Activated CD4-positive, CD25-positive, alpha-beta regulatory T cell treated with anti-CD3 and anti-CD28 coated beads, Interleukin-2, amount 50 U/mL, for 16 hours (primary cell): ENCODE measurements around the gene CORIN.

ENCODE experiments used
- DNase-seq: peaks from one replicate; pipeline ENCODE4 v3.0.0-alpha.2; 2020; ENCODE audit warnings: low read depth, low spot score

CORIN gene

DNA sequence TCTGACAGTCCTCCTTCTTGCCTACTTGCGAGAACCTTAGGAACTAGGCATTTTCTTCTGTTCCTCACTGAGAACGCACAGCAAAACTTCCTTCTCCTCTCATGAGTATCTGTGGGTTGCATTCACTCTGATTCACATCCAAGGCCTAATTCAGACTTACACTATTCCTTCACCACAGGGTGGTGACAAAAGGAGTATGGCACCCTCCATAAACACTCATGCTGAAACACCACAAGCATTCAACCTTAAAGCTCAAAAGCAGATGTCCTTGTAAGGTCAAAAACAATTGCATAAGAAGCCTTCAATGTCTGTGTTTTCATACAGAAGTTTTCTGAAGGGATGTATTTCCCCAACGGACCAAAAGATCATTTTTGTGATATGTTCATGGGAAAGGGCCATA, 147.3 kb downstream of the CORIN start:
- DNase-seq, result no peak

DNA sequence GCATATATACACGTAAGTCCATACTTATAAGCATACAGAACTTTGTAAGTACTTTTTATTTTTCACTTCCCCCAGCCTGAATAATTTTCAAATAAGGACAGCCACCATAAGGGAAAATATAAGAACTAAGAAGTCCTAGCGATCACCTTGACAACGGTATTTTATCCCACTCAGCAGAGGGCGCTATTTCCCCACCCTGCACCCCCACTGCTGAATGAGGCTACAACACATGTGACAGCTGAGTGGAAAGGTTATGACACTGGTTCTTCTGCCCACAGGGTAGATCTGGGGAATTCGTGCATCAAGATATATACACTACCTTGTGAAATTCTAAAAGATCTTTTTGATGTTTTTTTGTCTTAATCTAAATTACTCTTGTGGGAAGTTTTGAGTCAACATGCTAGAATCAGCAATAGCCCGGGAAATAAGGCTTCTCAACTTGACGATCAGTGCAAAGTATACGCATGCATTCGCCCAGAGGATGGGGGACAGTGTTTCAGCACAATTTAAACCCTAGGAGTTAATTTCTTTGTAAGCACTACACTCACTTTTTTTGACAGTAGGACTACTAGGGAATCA, 151.5 kb downstream of the CORIN start:
- peak; percentile 24 for DNase-seq

DNA sequence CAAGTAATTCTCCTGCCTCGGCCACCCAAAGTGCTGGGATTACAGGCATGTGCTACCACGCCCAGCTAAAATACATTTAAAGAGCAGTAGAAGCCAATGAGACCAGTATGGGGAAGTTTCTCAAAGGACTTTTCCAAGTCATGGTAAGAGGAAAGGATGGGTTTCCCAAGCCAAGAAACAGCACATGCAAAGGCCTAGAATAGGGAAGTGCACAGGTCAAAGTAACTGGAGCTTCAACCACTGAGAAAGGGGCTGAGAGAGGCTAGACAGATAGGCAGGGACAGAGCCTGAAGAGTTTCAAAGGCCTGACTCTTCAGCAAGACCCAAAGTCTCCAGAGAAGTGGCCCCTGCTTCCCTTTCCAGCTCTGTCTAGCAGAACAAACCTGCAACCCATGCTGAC, 162.1 kb downstream of the CORIN start:
- DNase-seq, result no peak

DNA sequence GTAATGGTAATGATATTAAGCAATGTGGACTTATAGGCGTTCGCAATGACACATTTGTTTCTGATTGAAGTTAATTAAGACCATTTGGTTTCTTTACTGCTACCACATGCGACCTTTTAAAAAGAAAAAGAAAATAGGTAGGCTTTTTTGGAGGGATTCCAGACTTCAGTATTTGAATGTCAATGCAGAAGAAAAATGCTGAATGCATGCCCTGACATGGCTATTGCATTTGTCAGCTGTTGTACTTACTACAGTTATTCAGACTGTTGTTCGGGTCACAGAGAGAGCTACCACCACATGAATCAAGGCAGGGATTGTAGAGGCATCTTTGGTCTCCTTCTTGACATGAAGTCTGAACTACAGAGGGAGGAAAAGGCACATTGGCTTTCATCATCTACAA, 163.7 kb downstream of the CORIN start:
- no peak for DNase-seq

DNA sequence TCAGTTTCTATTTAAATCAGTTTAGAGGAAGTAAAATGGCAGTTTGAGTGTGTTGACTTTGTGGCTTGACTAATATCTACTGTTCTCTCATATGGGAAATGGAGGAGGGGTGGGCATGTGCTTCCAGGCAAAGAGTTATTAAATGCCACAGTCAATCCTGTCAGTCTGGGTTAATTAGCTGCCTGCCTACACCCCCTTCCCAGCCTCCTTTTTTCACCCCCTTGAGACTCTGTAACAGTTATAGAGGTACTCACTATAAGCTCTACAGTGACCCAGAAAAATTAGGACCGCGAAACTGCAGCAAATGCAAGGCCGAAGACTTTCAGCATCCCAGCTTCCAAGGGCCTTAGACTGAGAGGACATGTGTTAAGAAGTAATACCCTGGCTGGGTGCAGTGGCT, 165.2 kb downstream of the CORIN start:
- no peak for DNase-seq

DNA sequence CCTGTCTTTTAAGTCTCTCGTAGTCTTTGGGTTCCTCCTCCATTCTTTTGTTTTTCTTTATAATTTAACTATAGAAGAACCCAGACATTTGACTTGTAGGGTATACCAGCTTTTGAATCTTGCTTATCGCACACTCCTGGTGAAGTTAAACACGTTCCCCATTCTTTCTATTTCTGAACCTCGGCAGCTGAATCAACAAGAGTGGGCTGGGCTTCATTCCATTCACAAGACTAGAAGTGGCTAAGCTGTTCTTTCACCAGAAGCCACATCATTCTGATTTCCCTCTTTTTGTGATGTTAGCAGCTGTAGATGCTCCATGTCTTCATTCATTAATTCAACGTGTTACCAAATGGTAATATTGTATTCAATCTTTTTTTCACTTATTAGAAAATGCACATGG, 167.9 kb downstream of the CORIN start:
- DNase-seq, result no peak

DNA sequence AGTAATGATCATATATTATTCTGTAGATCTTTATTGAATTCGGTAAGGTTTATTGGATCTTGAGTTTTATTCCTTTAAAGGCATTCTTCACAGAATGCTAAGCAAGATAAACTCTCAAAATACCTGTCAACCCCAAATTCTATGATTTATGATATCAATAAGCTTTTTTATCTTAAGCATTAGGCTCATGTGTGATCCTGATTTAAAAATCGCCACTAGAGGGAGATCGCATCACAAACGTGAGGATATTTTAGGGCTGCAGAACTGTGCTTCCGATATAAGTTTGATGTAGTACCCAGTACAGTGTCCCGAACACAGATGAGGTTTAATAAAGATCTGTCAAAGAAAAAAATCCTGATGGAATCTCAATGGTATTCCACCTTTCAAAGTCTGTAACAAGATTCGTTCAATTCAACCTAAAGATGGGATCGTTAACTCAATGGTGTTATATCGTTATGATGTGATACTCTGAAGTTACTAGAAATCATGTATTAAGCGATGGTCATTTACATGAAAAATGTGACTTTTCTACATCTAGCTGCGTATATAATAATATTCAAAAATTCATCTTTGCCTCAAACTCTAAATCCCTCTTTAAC, 169.0 kb downstream of the CORIN start:
- no peak for DNase-seq

DNA sequence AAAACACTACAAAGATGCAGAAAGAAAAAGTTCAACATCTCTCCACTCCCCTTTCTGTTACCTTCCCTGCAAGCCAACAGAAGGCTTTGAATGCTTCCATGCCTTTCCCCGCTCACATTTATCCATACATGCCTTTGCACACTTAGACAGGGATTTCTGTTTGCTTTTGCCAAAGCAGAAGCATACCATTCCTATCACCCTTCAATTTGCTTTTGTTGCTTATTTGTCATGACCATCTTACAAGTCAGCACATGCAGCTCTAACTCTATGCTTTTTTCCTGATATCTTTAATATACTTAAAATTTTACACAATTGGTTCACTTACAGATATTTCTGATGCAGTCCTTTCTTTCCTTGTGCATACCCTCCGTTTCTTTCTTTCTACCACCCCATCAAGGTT, 169.6 kb downstream of the CORIN start:
- DNase-seq, result no peak

DNA sequence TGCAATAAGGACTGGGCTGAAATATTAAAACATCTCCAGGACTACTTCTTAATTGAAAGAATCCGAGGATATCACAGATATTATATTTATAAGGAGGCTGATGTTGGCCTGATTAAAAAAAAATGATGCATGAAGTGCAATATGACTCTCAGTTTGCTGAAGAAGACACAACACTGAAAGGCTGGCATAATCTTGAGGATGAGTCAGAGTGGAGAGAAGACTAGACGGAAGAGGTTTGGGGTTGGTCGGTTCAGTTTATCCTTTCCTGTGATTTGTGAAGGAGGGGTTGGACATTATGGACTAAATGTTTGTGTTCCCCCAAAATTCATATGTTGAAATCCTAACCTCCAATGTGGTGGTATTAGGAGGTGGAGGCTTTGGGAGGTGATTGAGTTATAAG, 170.3 kb downstream of the CORIN start:
- no peak for DNase-seq

DNA sequence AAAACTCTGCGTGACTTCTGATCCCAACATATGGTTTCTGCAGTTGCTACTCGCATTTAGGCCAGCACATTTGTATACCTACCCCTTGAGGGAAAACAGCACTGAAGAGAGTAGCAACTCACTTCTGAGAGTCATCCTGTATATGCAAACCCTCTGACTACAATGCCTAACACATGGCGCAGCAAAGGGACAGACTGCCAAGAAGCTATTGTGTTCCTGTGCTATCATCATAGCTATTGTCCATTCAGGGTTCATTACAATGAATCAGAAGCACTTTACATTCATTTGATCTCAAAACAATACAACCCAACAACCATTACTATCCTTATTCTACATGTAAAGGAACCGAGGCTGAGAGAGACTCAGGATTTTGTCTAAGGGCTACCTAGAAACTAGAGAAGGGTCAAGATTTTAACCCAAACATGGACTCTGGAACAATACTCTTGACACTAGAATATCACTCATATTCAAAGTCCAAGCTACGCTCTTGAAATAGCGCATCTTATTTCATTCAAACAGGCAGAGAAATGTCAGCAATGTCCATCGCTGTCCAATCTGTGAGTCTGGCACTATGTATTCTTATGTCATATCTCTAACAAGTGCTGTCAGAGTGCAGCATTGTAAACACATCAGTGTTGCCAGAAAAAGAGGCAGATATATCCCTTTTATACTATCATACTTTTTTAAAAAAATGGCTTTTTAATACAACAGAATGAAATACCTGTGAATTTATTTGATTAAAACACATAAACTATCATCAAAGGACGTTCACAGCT, 173.6 kb downstream of the CORIN start:
- no peak for DNase-seq

DNA sequence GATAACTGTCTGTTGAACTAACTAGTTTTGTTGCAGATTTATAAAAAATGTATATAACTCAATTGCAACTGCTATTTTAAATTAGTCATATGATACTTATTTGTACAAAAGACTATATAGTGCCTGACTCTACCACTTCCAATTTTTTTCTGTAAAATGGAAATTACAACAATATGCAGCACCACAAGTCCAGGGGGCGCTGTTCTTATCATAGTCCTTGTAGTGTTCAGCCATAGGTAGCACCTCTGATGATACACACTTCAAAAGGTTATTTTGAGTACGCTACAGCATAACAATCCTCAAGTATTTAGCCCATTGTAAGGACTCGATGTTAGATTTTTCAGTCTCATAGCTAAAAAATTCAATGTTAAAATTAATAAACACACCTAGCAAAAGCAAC, 174.9 kb downstream of the CORIN start:
- DNase-seq, result no peak

DNA sequence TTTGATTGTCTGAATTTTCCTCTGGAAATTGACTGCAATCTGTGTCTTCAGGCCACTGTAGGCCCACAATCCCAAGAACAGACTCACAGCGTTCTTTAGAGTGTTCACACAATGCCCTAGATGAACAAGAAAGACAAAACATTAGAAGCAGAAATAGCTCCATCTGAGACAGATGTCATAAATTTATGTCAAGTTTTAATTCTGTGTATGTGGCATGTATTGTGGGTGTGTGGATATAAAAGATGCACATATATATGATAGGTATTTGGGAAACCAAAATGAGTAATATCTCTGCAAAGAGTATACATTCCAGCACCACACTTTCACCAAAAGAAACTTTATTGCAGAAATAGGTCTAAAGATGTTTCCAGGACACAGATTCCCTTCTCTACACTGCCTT, 176.1 kb downstream of the CORIN start:
- no peak for DNase-seq

DNA sequence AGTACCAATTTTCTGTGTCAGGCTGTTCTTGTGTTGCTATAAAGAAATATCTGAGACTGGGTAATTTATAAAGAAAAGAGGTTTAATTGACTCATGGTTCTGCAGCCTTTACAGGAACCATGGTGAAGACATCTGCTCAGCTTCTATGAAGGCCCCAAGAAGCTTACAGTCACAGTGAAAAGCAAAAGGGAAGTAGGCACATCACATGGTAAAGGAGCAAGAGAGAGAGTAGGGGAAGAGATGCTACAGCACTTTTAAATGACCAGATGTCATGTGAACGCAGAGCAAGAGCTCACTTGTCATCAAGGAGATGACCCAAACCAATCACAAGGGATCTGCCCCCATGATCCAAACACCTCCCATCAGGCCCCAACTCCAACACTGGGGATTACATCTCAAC, 178.5 kb downstream of the CORIN start:
- DNase-seq, result no peak

DNA sequence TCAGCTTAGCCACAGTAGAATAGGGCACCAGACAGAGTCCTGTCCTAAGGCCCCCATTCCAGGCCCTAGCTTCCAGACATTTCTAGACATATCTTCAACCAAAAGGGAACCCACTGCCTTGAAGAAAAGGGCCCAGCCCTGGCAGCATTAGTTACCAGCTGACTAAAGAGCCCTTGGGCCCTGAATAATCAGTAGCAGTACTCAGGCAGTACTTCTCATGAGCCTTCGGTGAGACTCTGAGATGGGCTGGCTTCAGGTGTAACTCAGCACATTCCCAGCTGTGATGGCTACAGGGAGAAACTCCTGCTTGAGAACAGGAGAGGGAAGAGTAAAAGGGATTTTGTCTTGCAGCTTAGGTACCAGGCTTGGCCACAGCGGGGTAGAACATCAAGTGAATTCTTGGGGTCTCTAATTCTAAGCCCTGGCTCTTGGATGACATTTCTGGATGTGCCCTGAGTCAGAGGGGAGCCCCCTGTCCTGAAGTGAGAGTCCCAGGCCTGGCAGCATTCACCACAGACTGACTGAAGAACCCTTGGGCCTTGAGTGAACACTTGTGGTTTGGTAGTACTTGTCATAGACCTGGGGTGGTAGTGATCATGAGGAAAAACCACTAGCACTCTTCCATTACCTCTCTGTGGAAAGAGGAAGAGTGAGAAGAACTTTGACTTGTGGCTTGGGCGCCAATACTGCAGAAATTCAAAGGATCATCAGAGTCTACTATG, 182.7 kb downstream of the CORIN start:
- no peak for DNase-seq

DNA sequence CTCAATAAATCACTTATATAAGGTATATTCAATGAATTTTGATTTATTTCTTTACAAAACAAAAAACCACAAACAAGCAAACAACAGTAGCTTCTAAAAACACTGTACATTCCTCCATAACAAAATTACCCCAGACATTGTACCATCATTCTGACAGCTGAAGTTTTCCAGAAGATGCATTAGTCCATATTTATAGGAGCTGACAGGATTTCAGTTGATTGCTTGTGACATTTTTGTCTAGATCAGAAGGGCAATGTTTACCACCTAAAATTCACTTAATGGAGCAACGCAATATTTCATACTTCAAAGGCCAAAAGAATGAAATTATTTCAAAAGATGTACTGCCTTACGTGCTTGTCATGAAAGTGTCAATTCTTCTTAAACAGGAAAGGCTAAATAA, 185.8 kb downstream of the CORIN start:
- no peak for DNase-seq

DNA sequence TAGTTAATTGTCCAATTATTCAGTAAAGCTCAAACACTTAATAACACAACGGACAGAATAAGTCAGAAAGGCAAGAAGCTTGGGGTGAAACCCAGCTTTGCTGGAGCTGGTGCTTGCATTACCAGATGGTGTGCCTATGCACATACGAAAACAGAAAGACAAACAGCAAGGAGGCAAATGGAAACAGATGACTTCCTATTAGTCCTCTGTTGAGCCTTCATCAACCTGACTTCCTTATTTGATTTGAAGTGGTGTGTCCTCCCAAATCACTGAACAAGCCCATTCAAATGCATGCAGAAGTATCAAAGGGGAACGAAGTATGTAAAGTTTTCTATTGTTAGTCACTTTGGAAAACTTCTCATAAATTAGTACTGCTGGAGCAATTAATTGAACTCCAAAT, 186.6 kb downstream of the CORIN start:
- DNase-seq, result no peak

DNA sequence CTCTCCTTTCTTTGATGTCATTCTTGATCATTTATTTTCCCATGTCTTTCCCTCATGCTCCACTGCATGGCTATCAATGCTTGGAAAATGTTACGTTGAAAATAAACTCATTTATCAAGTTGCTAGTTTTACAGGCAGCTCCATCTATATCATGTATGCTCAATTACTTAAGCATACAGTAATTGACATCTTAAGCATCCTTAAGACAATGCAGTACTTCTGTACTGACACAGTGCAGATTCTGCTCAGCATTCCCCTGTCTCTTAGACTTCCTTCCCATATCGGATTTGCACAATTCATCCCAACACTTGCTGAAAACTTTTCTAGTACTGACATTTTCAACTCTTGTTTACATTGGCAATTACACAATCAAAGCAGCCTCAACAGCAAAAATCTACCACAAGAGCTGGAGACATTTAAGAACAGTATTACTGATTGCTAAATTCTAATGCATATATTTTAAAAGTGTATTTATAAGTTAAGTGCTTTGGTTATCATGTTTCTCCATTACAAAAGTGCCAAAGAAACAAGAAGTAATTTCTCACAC, 187.2 kb downstream of the CORIN start:
- no peak for DNase-seq

DNA sequence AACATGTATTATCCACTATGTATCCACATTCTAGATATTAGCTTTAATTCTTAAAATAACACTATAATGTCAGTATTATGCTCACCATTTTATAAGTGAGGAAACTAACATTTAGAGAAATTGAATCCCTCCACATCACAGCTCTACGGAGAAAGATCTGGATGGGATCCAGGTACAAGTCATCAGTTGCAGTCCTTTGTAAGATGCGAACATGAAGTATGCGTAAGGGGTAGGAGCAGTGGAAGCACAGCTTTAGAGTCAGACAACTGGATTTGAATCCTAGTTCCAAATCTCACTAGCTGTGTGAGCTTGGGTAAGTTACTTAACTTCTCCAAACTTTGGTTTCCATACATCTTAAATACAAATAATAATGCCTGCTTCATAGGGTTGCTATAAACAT, 190.3 kb downstream of the CORIN start:
- no peak for DNase-seq

DNA sequence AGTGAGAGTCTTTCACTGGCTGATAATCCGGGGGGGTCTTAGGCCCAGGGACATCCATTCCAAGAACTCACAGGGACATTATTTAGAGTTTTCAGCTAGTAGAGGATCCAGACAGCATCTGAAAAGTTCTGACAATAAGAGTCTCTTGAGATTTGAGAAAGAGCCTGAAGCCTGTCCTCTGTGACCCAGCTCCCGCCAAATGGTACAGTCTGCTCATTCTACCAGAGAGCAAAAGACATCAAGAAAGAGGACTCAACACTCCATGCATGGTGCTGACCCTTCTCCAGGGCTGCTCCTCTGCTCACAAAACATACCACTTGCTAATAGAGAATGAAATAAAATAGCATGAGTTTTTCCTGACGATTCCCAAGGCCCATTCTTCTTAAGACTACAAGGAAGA, 190.8 kb downstream of the CORIN start:
- DNase-seq, result no peak

DNA sequence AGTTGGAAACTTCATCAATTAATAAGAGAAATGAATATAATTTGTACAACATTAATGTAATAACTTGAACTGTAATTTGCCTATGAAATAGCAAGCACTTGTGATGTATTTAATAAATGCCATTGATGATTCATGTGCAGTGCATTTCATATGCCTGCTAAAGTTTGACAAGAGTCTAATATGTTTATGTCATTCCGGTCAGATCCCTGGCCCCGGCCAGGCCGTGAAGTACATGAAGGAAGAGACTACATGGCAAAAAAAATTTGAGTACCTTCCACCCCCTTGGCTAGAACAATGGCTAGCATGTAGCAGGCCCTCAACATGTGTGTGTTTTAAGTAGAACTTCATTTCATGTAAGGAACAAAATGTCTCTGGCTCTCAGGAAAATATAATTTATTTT, 191.5 kb downstream of the CORIN start:
- DNase-seq, result no peak

DNA sequence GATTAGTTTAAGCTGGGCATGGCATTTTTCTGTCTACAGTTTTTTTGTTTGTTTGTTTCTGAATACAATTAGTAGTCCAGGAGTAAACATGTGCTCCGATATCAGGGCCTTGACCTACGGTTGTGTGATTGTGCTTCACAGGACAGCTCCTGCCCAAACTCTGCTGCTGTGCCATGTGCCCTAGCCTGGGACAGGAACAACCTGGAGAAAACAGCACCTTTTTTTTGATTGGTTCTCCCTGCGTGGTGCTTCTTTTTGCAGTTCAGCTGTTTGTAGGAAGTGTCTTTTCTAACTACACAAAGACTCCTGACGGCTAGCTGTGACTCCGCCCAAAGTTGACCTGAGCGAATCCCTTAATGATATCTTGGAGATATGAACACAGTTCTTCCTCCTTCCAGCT, 194.0 kb downstream of the CORIN start:
- no peak for DNase-seq

DNA sequence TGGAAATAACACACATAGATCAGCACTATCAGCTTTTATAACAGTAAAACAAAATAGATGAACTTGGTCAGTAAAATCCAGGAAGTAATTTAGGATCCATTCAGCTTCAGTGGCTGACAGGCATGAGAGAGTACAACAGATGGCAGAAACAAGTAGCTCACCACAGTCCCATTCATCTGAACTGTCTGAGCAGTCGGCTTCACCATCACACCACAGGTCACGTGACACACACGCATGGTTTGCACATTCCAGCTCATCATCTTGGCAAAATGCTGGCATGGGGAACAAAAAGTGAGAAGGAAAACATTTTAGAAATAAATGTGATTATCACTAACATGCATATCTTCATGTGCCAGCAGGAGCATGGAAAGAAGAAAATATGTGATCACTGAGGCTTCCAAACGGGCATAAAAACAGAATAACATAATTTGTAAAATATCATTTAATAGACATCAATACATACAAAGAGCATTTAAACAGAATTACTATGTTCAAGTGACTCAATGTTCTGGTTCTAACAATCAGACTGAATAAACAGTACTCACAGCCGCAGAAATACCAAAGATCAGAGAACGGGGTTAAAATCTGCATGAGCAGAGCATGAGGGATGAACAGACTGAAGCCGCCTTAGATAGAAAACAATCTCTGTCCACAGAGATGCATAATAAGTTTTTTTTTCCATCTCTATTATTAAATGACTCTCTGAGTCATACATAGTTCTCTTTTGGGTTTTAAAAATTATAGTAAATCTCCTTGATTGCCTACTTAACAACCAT, 194.7 kb downstream of the CORIN start:
- no peak for DNase-seq
